Dendritic cell treated with granulocyte-macrophage colony-stimulating factor and Interleukin-4, amounts not matched to agents 40 ng/mL and 50 ng/mL, for 4 days (primary cell): ENCODE results near the gene ZNF521.

Experiments used
- H3K27ac Mint-ChIP-seq: one replicate; pipeline ENCODE4 v1.8.0; 2022; ENCODE audit warnings: mild to moderate bottlenecking, mixed read lengths
- H3K27me3 Mint-ChIP-seq: one replicate; pipeline ENCODE4 v1.8.0; 2022; ENCODE audit warnings: mild to moderate bottlenecking, mixed read lengths
- H3K36me3 Mint-ChIP-seq: one replicate; pipeline ENCODE4 v1.8.0; 2022; ENCODE audit warnings: low read depth, mixed read lengths
- H3K4me1 Mint-ChIP-seq: one replicate; pipeline ENCODE4 v1.8.0; 2022; ENCODE audit warnings: low read depth, mixed read lengths
- H3K4me3 Mint-ChIP-seq: one replicate; pipeline ENCODE4 v1.8.0; 2022; ENCODE audit warnings: mild to moderate bottlenecking, moderate library complexity, mixed read lengths
- H3K9me3 Mint-ChIP-seq: one replicate; pipeline ENCODE4 v1.8.0; 2022; ENCODE audit warnings: mixed read lengths
- intact Hi-C: fragments of 100-400 bp; cut with micrococcal nuclease; formaldehyde crosslinking; loops from one replicate; pipeline ENCODE4 v1.15.0; 2022

ZNF521 gene

GRCh38 chr18:25229081-25229480 is 122.9 kb downstream of the ZNF521 start:
- H3K4me1 Mint-ChIP-seq: peaks cover 32% of the 10 kb centered on the region
- peaks cover 1% of the 10 kb centered on the region for H3K27me3 Mint-ChIP-seq
- intact Hi-C loops: no loop called here
- no peaks in the 10 kb centered on the region for H3K9me3 Mint-ChIP-seq
- H3K4me3 Mint-ChIP-seq: no peak overlapping the region
- no peaks in the 10 kb centered on the region for H3K36me3 Mint-ChIP-seq
- no peak overlapping the region for H3K27ac Mint-ChIP-seq

- Mint-ChIP-seq H3K4me1 (peaks cover 26% of the 10 kb centered on the region), H3K4me3 (no peak overlapping the region), H3K27me3 (peaks cover 1% of the 10 kb centered on the region), H3K36me3 (no peaks in the 10 kb centered on the region), H3K9me3 (no peaks in the 10 kb centered on the region), H3K27ac (no peak overlapping the region)
- intact Hi-C loops: no loop called here
These were observed 123.6 kb downstream of the ZNF521 start for GRCh38 chr18:25228410-25228809.

DNA sequence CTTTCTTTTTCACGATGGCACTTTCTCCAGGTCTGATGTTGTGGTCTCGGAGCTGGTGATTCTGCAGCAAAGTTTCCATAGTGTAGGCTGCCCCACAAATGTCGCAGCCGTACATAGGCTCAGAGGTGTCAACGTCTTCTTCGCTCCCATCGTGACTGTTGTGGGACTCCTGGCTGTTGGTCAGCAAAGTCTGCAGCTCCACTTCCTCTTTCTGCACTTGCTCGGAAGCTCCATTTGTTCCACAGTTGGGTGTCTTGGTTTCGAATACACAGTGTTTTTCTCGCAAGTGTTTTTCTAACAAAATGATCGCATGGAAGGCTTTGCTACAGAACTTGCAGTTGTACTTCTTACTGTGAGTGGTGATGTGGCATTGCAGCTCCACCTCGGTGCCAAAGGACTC is 126.8 kb downstream of the ZNF521 start:
- Mint-ChIP-seq H3K9me3 (no peaks in the 10 kb centered on the region), H3K4me1 (peaks cover 14% of the 10 kb centered on the region)

GRCh38 chr18:25223899-25224886 is 127.8 kb downstream of the ZNF521 start:
- intact Hi-C loops: no loop called here
- Mint-ChIP-seq H3K36me3 (no peaks in the 10 kb centered on the region), H3K9me3 (no peaks in the 10 kb centered on the region), H3K4me3 (no peak overlapping the region), H3K27ac (no peak overlapping the region), H3K27me3 (peaks cover 1% of the 10 kb centered on the region), H3K4me1 (peaks cover 12% of the 10 kb centered on the region)

More for the DNA sequence above, 126.8 kb downstream of the ZNF521 start:
- H3K36me3 Mint-ChIP-seq: no peaks in the 10 kb centered on the region
- intact Hi-C loops: no loop called here
- H3K27ac Mint-ChIP-seq: no peak overlapping the region
- H3K4me3 Mint-ChIP-seq: peak overlapping the region; percentile 49
- H3K27me3 Mint-ChIP-seq: peaks cover 1% of the 10 kb centered on the region

- no peak overlapping the region for H3K4me3 Mint-ChIP-seq
- no peaks in the 10 kb centered on the region for H3K9me3 Mint-ChIP-seq
- no peaks in the 10 kb centered on the region for H3K36me3 Mint-ChIP-seq
- intact Hi-C loops: no loop called here
- no peak overlapping the region for H3K27ac Mint-ChIP-seq
- peaks cover 1% of the 10 kb centered on the region for H3K27me3 Mint-ChIP-seq
- peaks cover 10% of the 10 kb centered on the region for H3K4me1 Mint-ChIP-seq
These were observed 128.8 kb downstream of the ZNF521 start for GRCh38 chr18:25223211-25223610.

DNA sequence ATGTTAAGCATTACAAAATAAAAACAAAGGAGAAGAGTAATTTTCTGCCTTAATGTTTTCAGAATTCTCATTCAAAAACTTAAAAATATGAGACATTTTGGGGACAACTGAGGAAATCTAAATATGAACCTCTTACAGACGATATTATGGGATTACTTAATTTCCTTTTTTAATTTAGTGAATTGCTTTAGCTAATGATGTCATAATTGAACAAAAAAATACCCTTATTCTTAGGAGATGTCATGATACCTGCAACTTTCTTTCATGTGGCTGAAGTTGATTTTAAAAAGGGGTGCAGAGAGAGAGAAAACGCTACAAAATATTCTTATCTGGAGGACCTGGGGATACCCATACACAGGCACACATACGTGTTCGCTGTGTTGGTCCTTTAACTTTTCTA is 129.3 kb downstream of the ZNF521 start:
- intact Hi-C loops: no loop called here
- no peak overlapping the region for H3K4me3 Mint-ChIP-seq
- H3K27me3 Mint-ChIP-seq: peaks cover 1% of the 10 kb centered on the region
- peaks cover 11% of the 10 kb centered on the region for H3K4me1 Mint-ChIP-seq
- no peaks in the 10 kb centered on the region for H3K36me3 Mint-ChIP-seq
- no peak overlapping the region for H3K27ac Mint-ChIP-seq
- H3K9me3 Mint-ChIP-seq: no peaks in the 10 kb centered on the region

DNA sequence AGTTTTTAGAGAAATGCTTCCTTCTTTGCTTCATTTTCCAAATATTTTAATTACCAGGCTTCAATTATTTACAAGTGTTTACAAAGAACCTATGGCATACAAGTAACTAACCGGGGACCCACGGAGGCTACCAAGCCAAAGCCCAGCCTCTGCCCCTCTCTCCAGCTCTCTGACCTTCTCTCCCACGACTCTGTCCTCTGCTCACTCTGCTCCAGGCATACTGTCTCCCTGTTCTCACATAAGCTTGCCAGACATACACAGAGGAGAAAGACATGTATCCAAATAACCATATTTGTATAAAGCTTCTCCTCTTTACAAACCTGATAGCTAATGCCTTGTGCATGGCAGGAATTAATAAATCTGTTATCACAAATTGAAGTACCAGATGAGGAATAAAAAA is 141.3 kb downstream of the ZNF521 start:
- H3K4me1 Mint-ChIP-seq: peaks cover 7% of the 10 kb centered on the region

DNA sequence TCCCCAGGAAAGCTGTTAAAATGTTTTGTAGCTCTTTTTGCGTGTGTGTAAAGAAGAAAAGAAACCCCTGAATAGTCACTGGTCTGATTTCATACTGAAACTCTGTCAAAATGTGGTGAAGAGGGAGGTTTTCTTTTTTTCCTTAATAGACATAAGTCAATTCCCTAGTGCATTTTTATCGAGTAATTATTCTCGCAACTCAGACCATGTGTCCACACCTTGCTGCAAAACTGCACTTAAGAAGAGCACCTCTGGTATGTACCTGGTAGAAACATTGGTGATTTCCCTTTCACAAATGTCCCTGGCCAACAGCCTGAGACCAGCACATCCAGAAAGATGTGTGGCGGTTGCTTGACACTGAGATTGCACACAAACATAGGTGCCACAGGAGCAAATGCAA is 159.9 kb downstream of the ZNF521 start:
- no peaks in the 10 kb centered on the region for H3K9me3 Mint-ChIP-seq
- no peaks in the 10 kb centered on the region for H3K27me3 Mint-ChIP-seq
- no peaks in the 10 kb centered on the region for H3K36me3 Mint-ChIP-seq
- intact Hi-C loops: no loop called here
- H3K27ac Mint-ChIP-seq: no peak overlapping the region
- H3K4me1 Mint-ChIP-seq: no peaks in the 10 kb centered on the region
- no peak overlapping the region for H3K4me3 Mint-ChIP-seq

More for the DNA sequence above, 141.3 kb downstream of the ZNF521 start:
- H3K9me3 Mint-ChIP-seq: no peaks in the 10 kb centered on the region
- no peak overlapping the region for H3K4me3 Mint-ChIP-seq
- H3K27ac Mint-ChIP-seq: no peak overlapping the region
- H3K27me3 Mint-ChIP-seq: no peaks in the 10 kb centered on the region
- intact Hi-C loops: no loop called here
- no peaks in the 10 kb centered on the region for H3K36me3 Mint-ChIP-seq

- Mint-ChIP-seq H3K27ac (no peak overlapping the region), H3K27me3 (no peaks in the 10 kb centered on the region), H3K4me1 (no peaks in the 10 kb centered on the region), H3K4me3 (no peak overlapping the region), H3K9me3 (no peaks in the 10 kb centered on the region), H3K36me3 (no peaks in the 10 kb centered on the region)
- intact Hi-C loops: no loop called here
These were observed 161.5 kb downstream of the ZNF521 start for GRCh38 chr18:25190472-25190871.

GRCh38 chr18:25189391-25190185 is 162.4 kb downstream of the ZNF521 start:
- no peaks in the 10 kb centered on the region for H3K27me3 Mint-ChIP-seq

DNA sequence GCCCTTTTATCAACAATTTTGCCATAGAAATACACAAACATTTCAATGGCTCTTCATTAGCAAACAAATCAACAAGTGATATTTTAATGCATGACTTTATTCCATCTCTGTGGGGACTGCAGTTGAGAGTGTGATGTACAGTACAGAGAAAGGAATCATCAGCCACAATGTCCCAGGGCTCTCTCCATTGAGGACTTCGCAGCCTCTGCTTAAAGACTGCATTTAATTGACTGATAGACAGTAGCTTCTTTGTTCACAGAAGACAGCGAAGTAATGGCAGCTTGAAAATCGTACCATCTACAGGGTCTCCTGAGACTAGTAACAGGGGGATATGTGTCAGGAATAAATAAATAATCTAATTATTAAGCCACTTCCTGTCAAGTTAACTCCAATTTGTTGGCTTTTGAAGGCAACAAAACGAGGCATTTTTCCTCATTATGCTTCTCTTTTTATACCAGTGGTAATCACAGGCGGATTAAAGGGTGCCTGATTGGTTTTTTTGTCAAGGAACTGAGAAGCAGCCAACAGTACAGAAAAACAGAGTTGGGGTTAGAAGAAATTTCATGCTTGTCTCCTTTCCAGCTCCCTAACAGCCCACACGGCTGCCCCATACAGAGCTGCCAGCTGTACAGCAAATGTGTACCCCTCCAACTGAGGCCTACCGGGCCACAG is 164.3 kb downstream of the ZNF521 start:
- Mint-ChIP-seq H3K4me1 (no peaks in the 10 kb centered on the region), H3K27me3 (no peaks in the 10 kb centered on the region), H3K27ac (no peak overlapping the region), H3K4me3 (no peak overlapping the region), H3K9me3 (no peaks in the 10 kb centered on the region), H3K36me3 (no peaks in the 10 kb centered on the region)
- intact Hi-C loops: no loop called here

More at GRCh38 chr18:25189391-25190185, 162.4 kb downstream of the ZNF521 start:
- Mint-ChIP-seq H3K36me3 (no peaks in the 10 kb centered on the region), H3K27ac (no peak overlapping the region), H3K4me3 (no peak overlapping the region), H3K9me3 (no peaks in the 10 kb centered on the region), H3K4me1 (no peaks in the 10 kb centered on the region)
- intact Hi-C loops: no loop called here

DNA sequence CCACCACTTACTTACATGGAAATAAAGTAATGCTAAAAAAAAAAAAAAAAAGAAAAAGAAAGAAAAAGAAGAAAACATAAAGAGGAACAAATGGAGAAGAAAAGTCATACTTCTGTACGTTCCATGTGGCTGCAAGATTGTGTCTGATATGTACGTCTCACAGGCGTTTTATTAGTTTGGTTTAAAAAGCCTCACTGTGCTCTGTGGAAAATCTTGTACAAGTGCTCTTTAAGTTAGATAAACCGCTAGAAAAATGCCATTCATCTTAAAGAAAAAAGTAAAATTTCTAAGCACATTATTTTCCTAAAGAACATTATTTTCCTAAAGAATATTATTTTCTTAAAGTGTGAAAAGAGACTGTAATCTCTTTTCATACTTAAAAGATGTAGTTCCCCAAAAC is 165.1 kb downstream of the ZNF521 start:
- intact Hi-C loops: no loop called here
- Mint-ChIP-seq H3K4me3 (no peak overlapping the region), H3K27ac (no peak overlapping the region), H3K36me3 (no peaks in the 10 kb centered on the region), H3K9me3 (no peaks in the 10 kb centered on the region), H3K27me3 (no peaks in the 10 kb centered on the region), H3K4me1 (no peaks in the 10 kb centered on the region)

DNA sequence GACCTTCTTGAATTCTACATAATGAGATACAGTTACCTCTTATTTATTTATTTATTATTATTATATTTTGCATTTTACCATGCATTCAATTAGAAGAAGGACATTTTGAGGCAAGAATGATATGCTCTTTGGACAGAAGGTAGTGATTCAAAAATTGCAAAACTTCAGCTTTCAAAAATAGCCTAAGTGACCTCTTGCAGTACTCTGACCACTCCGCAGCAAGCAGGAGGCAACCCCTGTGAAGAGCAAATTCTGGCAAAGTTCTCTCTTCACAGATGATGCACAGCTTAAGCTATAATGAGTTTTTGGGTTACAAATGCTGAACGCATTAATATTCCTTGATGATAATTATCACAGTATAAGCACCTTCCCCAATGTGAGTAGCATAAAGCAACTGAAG is 170.0 kb downstream of the ZNF521 start:
- no peak overlapping the region for H3K27ac Mint-ChIP-seq
- intact Hi-C loops: no loop called here
- H3K4me1 Mint-ChIP-seq: no peaks in the 10 kb centered on the region
- H3K27me3 Mint-ChIP-seq: no peaks in the 10 kb centered on the region
- H3K4me3 Mint-ChIP-seq: no peak overlapping the region
- no peaks in the 10 kb centered on the region for H3K9me3 Mint-ChIP-seq
- no peaks in the 10 kb centered on the region for H3K36me3 Mint-ChIP-seq

GRCh38 chr18:25181581-25181980 is 170.4 kb downstream of the ZNF521 start:
- H3K4me1 Mint-ChIP-seq: no peaks in the 10 kb centered on the region
- no peaks in the 10 kb centered on the region for H3K36me3 Mint-ChIP-seq
- no peak overlapping the region for H3K4me3 Mint-ChIP-seq
- no peak overlapping the region for H3K27ac Mint-ChIP-seq
- no peaks in the 10 kb centered on the region for H3K27me3 Mint-ChIP-seq
- intact Hi-C loops: no loop called here
- no peaks in the 10 kb centered on the region for H3K9me3 Mint-ChIP-seq
